Neural crest cell (in vitro differentiated cells): ENCODE results near the gene CALML6. TPM values are rescaled to one million over a fixed set of nuclear protein-coding genes. Genes with fewer than 3 reads are reported as not detected.

Experiments
- DNase-seq: peaks from one replicate; pipeline ENCODE4 v3.0.0; 2021; ENCODE audit warnings: low read depth, mixed read lengths, low spot score
- H3K27ac Mint-ChIP-seq: one replicate; pipeline ENCODE4 v1.8.0; 2021; ENCODE audit warnings: mild to moderate bottlenecking, mixed read lengths; ENCODE audit not compliant: unreplicated experiment
- H3K27me3 Mint-ChIP-seq: 2 replicates; pipeline ENCODE4 v1.8.0; 2021; ENCODE audit warnings: low read depth, mild to moderate bottlenecking, mixed read lengths
- H3K36me3 Mint-ChIP-seq: 2 replicates; pipeline ENCODE4 v1.8.0; 2021; ENCODE audit warnings: low read depth, mild to moderate bottlenecking, mixed read lengths
- H3K4me1 Mint-ChIP-seq: 2 replicates; pipeline ENCODE4 v1.8.0; 2021; ENCODE audit warnings: mixed read lengths
- H3K4me3 Mint-ChIP-seq: one replicate; pipeline ENCODE4 v1.8.0; 2021; ENCODE audit warnings: mild to moderate bottlenecking, mixed read lengths
- H3K9me3 Mint-ChIP-seq: 2 replicates; pipeline ENCODE4 v1.8.0; 2021; ENCODE audit warnings: mixed read lengths
- total RNA-seq: library from RNA; stranded (reverse); gene quantifications from 2 replicates; pipeline ENCODE4 v1.2.1, GENCODE V29; 2021
- TF ChIP-seq, protein P1 (sequence below): fragments of 200-600 bp; sonication (generic); conservative IDR thresholded peaks from 2 replicates; pipeline ENCODE4 v1.5.0; 2021; ENCODE audit warnings: antibody characterized with exemption, mild to moderate bottlenecking

CALML6 gene
- total RNA-seq, 1 donor from 2014 or later, result 0.63 TPM

DNA sequence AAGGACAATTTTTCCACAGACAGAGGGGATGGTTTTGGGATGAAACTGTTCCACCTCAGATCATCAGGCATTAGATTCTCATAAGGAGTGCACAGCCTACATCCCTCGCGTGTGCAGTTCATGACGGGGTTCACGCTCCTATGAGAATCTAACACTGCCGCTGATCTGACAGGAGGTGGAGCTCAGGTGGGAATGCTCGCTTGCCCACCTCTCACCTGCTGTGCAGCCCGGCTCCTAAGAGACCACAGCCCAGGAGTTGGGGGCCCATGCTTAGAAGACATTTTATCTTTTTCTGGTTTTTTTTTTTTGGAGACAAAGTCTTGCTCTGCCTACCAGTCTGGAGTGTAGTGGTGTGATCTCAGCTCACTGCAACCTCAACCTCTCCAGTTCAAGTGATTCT, 40.2 kb upstream of the CALML6 start:
- Mint-ChIP-seq H3K36me3 (peaks cover 45% of the 10 kb centered on the region), H3K9me3 (no peaks in the 10 kb centered on the region), H3K4me3 (no peak overlapping the region), H3K4me1 (peaks cover 37% of the 10 kb centered on the region), H3K27ac (no peak overlapping the region), H3K27me3 (no peaks in the 10 kb centered on the region)
- TF ChIP-seq, protein P1, sequence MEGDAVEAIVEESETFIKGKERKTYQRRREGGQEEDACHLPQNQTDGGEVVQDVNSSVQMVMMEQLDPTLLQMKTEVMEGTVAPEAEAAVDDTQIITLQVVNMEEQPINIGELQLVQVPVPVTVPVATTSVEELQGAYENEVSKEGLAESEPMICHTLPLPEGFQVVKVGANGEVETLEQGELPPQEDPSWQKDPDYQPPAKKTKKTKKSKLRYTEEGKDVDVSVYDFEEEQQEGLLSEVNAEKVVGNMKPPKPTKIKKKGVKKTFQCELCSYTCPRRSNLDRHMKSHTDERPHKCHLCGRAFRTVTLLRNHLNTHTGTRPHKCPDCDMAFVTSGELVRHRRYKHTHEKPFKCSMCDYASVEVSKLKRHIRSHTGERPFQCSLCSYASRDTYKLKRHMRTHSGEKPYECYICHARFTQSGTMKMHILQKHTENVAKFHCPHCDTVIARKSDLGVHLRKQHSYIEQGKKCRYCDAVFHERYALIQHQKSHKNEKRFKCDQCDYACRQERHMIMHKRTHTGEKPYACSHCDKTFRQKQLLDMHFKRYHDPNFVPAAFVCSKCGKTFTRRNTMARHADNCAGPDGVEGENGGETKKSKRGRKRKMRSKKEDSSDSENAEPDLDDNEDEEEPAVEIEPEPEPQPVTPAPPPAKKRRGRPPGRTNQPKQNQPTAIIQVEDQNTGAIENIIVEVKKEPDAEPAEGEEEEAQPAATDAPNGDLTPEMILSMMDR, result no peak
- DNase-seq, result no peak

DNA sequence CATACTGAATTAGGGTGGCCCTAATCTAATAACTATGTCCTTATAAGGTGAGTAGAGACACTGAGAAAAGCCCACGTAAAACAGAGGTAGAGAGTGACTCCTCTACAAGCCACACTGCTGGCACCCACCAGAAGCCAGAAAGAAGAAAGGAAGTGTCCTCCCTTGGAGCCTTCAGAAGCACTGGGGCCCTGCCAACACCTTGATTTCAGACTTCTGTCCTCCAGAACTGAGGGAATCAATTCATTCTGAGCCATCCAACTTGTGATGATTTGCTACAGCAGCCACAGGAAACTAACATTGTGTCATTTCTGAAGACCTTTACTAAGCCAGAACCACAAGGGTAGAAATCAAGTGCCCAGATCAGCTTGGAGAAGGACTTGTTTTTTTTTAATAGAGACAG, 39.1 kb upstream of the CALML6 start:
- TF ChIP-seq, protein P1, result no peak
- Mint-ChIP-seq H3K9me3 (no peaks in the 10 kb centered on the region), H3K4me3 (no peak overlapping the region), H3K36me3 (peaks cover 47% of the 10 kb centered on the region), H3K27me3 (no peaks in the 10 kb centered on the region), H3K4me1 (peaks cover 41% of the 10 kb centered on the region), H3K27ac (no peak overlapping the region)
- no peak for DNase-seq

DNA sequence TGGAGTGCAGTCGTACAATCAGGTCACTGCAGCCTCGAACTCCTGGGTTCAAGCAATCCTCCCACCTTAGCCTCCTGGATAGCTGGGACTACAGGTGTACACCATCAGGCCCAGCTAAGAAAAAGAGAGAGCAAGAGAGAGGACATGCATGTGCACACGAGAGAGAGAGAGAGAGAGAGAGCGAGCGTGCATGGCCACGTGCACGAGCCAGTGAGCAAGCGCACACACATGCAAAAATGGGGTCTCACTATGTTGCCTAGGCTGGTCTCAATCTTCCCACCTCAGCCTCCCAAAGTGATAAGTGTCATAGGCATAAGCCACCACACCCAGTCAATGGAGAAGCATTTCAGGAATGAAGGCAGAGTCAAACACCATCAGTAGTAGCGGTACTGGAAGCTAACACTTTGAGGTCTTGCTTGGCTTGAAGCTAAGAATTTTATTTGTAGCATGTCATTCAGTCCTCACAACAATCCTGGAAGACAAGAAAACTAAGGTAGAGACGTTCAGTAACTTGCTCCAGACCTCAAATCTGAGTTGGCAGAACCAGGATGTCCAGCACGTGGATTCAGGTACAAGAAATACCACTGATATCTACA, 38.6 kb upstream of the CALML6 start:
- DNase-seq, result no peak
- Mint-ChIP-seq H3K36me3 (peaks cover 46% of the 10 kb centered on the region), H3K9me3 (no peaks in the 10 kb centered on the region), H3K27ac (no peak overlapping the region), H3K4me1 (peaks cover 41% of the 10 kb centered on the region), H3K4me3 (no peak overlapping the region), H3K27me3 (no peaks in the 10 kb centered on the region)
- TF ChIP-seq, protein P1, result no peak

DNA sequence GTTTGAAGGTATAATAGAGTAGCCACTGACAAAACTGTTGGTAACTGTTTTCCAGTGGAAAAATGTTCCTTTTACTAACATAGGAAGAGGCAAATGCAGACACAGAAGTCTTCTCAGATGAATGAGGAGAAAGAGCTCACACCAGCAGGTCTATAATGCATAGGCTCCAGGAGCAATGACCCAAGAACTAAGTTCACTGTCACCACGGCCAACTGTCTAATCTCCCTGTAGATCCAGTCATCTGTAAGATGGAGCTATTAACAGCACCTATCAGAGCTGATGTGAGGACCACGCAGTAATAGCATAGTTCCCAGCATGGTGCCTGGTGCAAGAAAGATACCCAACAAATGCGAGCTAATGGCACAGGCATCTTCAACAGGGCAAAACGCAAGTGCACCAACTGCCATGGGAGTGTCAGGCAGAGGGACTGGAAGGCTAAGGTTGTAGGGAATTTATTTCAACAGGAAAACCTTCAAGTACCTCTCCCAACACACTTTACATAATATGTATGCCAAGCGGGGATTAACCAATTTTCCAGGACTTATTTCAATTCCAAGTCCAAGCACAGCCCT, 37.1 kb upstream of the CALML6 start:
- H3K36me3 Mint-ChIP-seq, result peaks cover 34% of the 10 kb centered on the region

DNA sequence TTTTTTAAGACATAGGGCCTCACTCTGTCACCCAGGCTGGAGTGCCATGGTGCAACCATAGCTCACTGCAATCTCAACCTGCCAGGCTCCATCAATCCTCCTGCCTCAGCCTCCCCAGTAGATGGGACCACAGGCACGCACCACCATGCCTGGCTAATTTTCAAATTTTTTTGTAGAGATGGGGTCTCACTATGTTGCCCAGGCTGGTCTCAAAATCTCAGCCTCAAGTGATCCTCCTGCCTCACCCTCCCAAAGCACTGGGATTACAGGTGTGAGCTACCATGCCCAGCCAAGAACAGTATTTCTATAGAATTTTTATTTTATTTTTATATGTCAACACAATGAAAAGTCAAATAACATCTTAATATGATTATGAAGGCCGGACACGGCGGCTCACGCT, 35.1 kb upstream of the CALML6 start:
- TF ChIP-seq, protein P1, result no peak
- H3K36me3 Mint-ChIP-seq, result peaks cover 30% of the 10 kb centered on the region
- peaks cover 42% of the 10 kb centered on the region for H3K4me1 Mint-ChIP-seq
- no peak overlapping the region for H3K27ac Mint-ChIP-seq
- no peak for DNase-seq
- H3K4me3 Mint-ChIP-seq, result no peak overlapping the region
- H3K9me3 Mint-ChIP-seq, result no peaks in the 10 kb centered on the region
- H3K27me3 Mint-ChIP-seq, result no peaks in the 10 kb centered on the region

More for the DNA sequence above, 37.1 kb upstream of the CALML6 start:
- Mint-ChIP-seq H3K9me3 (no peaks in the 10 kb centered on the region), H3K27me3 (no peaks in the 10 kb centered on the region), H3K27ac (no peak overlapping the region), H3K4me3 (no peak overlapping the region), H3K4me1 (peaks cover 36% of the 10 kb centered on the region)
- TF ChIP-seq, protein P1, result no peak
- DNase-seq, result no peak
